Left lung (tissue), 10 donors: ENCODE measurements around the gene GGNBP2. TPM values are rescaled to one million over a fixed set of nuclear protein-coding genes. Genes with fewer than 3 reads are reported as not detected.

Experiments used
- ATAC-seq: fragments of 200-7000 bp; cut with Tn5 transposase; one replicate; pipeline ENCODE4 v1.9.1; 2020; ENCODE audit warnings: moderate library complexity
- DNase-seq, 4 donors: peaks; one replicate each; pipeline ENCODE4 v3.0.0-alpha.2; 2013 to 2020
- H3K27ac ChIP-seq, 2 donors: fragments of 200-600 bp; sonication (generic) in 1 of 2; one replicate each; pipeline versions ENCODE4 v1.5.0 to v1.8.0; 2020 to 2021
- H3K27me3 ChIP-seq, 2 donors: fragments of 200-600 bp; sonication (generic) in 1 of 2; one replicate each; pipeline versions ENCODE4 v1.5.0 to v1.8.0; 2020 to 2021
- H3K36me3 ChIP-seq, 2 donors: fragments of 200-600 bp; sonication (generic) in 1 of 2; one replicate each; pipeline versions ENCODE4 v1.5.0 to v1.8.0; 2020 to 2021
- H3K4me1 ChIP-seq, 2 donors: fragments of 200-600 bp; one replicate each; pipeline ENCODE4 v1.8.0; 2021
- H3K4me3 ChIP-seq, 2 donors: fragments of 200-600 bp; sonication (generic) in 1 of 2; one replicate each; pipeline versions ENCODE4 v1.5.0 to v1.8.0; 2020 to 2021; ENCODE audit warnings: mild to moderate bottlenecking in 1 of 2
- H3K9me3 ChIP-seq, 2 donors: fragments of 200-600 bp; sonication (generic) in 1 of 2; one replicate each; pipeline versions ENCODE4 v1.5.0 to v1.8.0; 2020 to 2021
- CTCF ChIP-seq, 2 donors: fragments of 200-600 bp; sonication (generic) in 1 of 2; IDR thresholded peaks; one replicate each; pipeline versions ENCODE4 v1.5.0 to v1.8.0; 2021; ENCODE audit warnings: antibody characterized with exemption in 2 of 2
- intact Hi-C, 2 donors: fragments of 100-400 bp; cut with DNase I; formaldehyde crosslinking; loops; one replicate each; pipeline versions ENCODE4 v1.11.2 to v1.14.2; 2022
- polyA plus RNA-seq, 6 donors: library from polyadenylated mRNA; unstranded; fragments of 120-200 nt; gene quantifications; one replicate each; pipeline ENCODE4 v1.2.1, GENCODE V29; 2013; ENCODE audit not compliant: insufficient read length in 6 of 6
- total RNA-seq, 2 donors: library from RNA; stranded (reverse); fragmentation: NEBNext Ultra II Directional; extraction: Animal tissue kit (Norgen Biotek cat#: 25700); gene quantifications; one replicate each; pipeline ENCODE4 v1.2.1, GENCODE V29; 2021
- donor health status: DM: no; HTN: yes; CAD: no.
- donor health status: DM: no; HTN: no; CAD: no.

The GGNBP2 gene
- total and polyA plus RNA-seq, 8 donors = 64.7 to 106 (median 94.0) TPM

- intact Hi-C loops = no loop called here
- H3K4me1 ChIP-seq = peaks cover 0 to 13% of the 10 kb centered on the region in 2 donors
- ATAC-seq = no peak
- no peaks in the 10 kb centered on the region for H3K36me3 ChIP-seq
- H3K27me3 ChIP-seq = peaks cover 0 to 44% of the 10 kb centered on the region in 2 donors
- H3K9me3 ChIP-seq = no peaks in the 10 kb centered on the region
- no peak overlapping the region for H3K27ac ChIP-seq
- H3K4me3 ChIP-seq = no peak overlapping the region
- no peak for DNase-seq
- no peak for TF ChIP-seq CTCF (IDR thresholded peaks at IDR 0.05)
These were observed 67.6 kb downstream of the GGNBP2 start for GRCh38 chr17:36612323-36612722.

GRCh38 chr17:36613155-36613554 is 68.4 kb downstream of the GGNBP2 start:
- Histone ChIP-seq H3K36me3 (no peaks in the 10 kb centered on the region), H3K4me3 (no peak overlapping the region), H3K9me3 (no peaks in the 10 kb centered on the region), H3K4me1 (peaks cover 0 to 12% of the 10 kb centered on the region in 2 donors), H3K27ac (no peak overlapping the region), H3K27me3 (peaks cover 0 to 52% of the 10 kb centered on the region in 2 donors)
- no peak for ATAC-seq
- no peak for DNase-seq
- TF ChIP-seq CTCF (IDR thresholded peaks at IDR 0.05) = no peak
- intact Hi-C loops = no loop called here

GRCh38 chr17:36614081-36614480 is 69.4 kb downstream of the GGNBP2 start:
- no peaks in the 10 kb centered on the region for H3K9me3 ChIP-seq
- no peak overlapping the region for H3K4me3 ChIP-seq
- H3K4me1 ChIP-seq = peaks cover 0 to 2% of the 10 kb centered on the region in 2 donors
- intact Hi-C loops = no loop called here
- no peak overlapping the region for H3K27ac ChIP-seq
- ATAC-seq = no peak
- no peak for DNase-seq
- peaks cover 0 to 56% of the 10 kb centered on the region in 2 donors for H3K27me3 ChIP-seq
- TF ChIP-seq CTCF (IDR thresholded peaks at IDR 0.05) = no peak
- H3K36me3 ChIP-seq = no peaks in the 10 kb centered on the region

- intact Hi-C loops = no loop called here
- Histone ChIP-seq H3K36me3 (no peaks in the 10 kb centered on the region), H3K4me1 (no peaks in the 10 kb centered on the region), H3K27me3 (peaks cover 0 to 56% of the 10 kb centered on the region in 2 donors), H3K27ac (no peak overlapping the region), H3K4me3 (no peak overlapping the region), H3K9me3 (no peaks in the 10 kb centered on the region)
- DNase-seq (no peak), ATAC-seq (no peak)
- TF ChIP-seq CTCF (IDR thresholded peaks at IDR 0.05) = no peak
These were observed 70.2 kb downstream of the GGNBP2 start for GRCh38 chr17:36614933-36615332.

GRCh38 chr17:36616061-36617029 is 71.6 kb downstream of the GGNBP2 start:
- Histone ChIP-seq H3K36me3 (no peaks in the 10 kb centered on the region), H3K4me3 (no peak overlapping the region), H3K27ac (no peak overlapping the region), H3K27me3 (peaks cover 0 to 56% of the 10 kb centered on the region in 2 donors), H3K9me3 (no peaks in the 10 kb centered on the region), H3K4me1 (no peaks in the 10 kb centered on the region)
- intact Hi-C loops = no loop called here
- no peak for TF ChIP-seq CTCF (IDR thresholded peaks at IDR 0.05)
- DNase-seq = no peak
- no peak for ATAC-seq
